Measurements from ENCODE around the gene CD164L2.

The CD164L2 gene

DNA sequence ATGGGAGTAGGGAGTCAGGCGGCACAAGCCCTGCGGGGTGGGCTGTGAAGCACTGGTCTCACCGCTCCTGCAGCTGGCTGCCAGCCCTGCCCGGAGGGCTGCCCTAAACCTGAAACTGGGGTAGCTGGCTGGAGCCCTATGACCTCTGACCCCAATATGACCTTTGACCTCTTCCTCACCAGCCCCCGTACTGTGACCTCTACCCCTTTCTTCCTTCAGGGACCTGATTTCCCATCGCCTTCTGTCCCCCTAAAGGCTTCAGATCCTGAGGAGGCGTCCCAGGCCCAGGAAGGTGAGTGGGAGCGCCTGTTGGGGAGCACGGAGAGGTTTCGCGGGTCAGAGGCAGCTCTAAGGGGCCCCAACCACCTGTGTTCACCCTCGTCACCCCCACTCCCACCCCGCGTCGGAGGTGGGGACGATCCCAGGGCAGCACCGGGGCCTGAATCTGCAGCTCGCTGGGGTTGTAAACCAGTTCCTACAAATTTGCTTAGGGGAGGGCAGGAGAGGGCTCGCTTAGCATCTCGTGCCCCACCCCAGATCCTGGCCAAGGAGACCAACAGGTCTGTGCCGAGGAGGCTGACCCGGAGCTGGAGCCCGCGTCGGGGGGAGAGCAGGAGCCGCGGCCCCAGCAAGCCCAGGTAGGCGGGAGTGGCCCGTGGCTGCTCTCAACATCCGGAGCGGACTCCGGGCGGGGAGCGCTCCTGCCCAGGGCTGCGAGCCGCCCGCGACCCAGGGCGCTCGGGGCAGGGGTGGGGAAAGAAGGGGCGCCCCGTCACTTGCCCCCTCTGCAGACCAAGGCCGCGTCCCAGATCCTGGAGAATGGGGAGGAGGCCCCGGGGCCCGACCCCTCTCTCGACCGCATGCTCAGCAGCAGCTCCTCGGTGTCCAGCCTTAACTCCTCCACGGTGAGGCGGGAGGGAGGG is 34.0 kb downstream of the CD164L2 start:
- Histone ChIP-seq H3K4me3 (ENCODE audit: low read depth, low read length) (peak overlapping the region; percentile 60), H2AFZ (ENCODE audit: insufficient read depth, low read length, poor library complexity) (peak overlapping the region; percentile 67), H3K79me2 (ENCODE audit: control insufficient read depth, insufficient read depth, low read length, poor library complexity) (no peaks in the 10 kb centered on the region), H3K4me2 (ENCODE audit: low read length) (peak overlapping the region; percentile 66), H3K9ac (ENCODE audit: low read length) (no peak overlapping the region), H3K4ac (ENCODE audit: low read depth, low read length) (peak overlapping the region; percentile 7), H3K27ac (ENCODE audit: low read depth, low read length) (no peak overlapping the region), H3K36me3 (ENCODE audit: control insufficient read depth in 1 of 2, insufficient read depth in 2 of 2, low read length in 2 of 2) (peaks cover 0 to 4% of the 10 kb centered on the region in 2 experiments), H3K23ac (ENCODE audit: low read length) (no peak overlapping the region), H2BK12ac (ENCODE audit: low read length) (peak overlapping the region; percentile 32), H2BK120ac (ENCODE audit: insufficient read depth, low read length, poor library complexity) (peak overlapping the region; percentile 18), H4K8ac (ENCODE audit: low read depth, low read length) (peak overlapping the region; percentile 39), H3K4me1 (ENCODE audit: control insufficient read depth in 1 of 2, insufficient read depth in 2 of 2, low read length in 2 of 2) (peaks cover 22 to 28% of the 10 kb centered on the region in 2 experiments), H2AK5ac (ENCODE audit: low read length) (peak overlapping the region; percentile 1), H4K12ac (ENCODE audit: low read depth, low read length) (peak overlapping the region; percentile 24), H3K9me3 (ENCODE audit: insufficient read depth, low read depth, low read length) (peaks cover 6% of the 10 kb centered on the region), H3K79me1 (ENCODE audit: low read length) (peaks cover 11% of the 10 kb centered on the region), H2BK5ac (ENCODE audit: low read depth, low read length, poor library complexity) (peak overlapping the region; percentile 24), H3K14ac (ENCODE audit: low read length) (peak overlapping the region; percentile 33), H3K27me3 (ENCODE audit: insufficient read depth, low read length) (no peaks in the 10 kb centered on the region), H3K18ac (ENCODE audit: low read length) (peak overlapping the region; percentile 28), H4K91ac (ENCODE audit: low read depth, low read length) (peak overlapping the region; percentile 78)
- WGBS (ENCODE audit: extremely low coverage, insufficient coverage, insufficient read length) = no CpG with 5 or more reads among the region's 51 CpGs
- DNase-seq = peak; percentile 74 to 76

DNA sequence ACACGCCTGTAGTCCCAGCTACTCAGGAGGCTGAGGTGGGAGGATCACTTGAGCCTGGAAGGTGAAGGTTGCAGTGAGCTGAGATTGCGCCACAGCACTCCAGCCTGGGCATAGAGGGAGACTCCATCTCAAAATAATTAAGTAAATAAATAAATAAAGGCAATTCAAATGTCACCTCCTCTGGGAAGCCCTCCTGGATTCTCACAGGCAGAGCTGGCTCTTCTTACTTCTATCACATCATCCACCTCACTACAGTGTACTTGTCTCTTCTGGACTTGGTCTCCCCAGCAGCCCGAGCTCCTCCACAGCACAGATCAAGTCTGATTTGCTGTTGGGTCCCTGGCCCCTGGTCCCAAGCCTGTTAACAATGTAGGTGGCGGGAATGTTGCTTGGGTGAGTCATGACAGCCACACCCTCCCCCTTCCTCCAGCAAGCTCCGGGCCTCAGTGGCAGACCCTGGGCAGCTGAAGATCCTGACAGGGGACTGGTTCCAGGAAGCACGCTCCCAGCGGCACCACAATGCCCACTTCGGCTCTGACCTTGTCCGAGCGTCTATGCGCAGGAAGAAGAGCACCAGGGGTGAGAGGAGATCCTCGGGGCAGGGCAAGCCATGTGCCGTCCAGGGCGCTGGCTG is 36.0 kb downstream of the CD164L2 start:
- no peak overlapping the region for H3K14ac ChIP-seq (ENCODE audit: low read length)
- no peak overlapping the region for H2BK120ac ChIP-seq (ENCODE audit: insufficient read depth, low read length, poor library complexity)
- peaks cover 4% of the 10 kb centered on the region for H3K79me2 ChIP-seq (ENCODE audit: control insufficient read depth, insufficient read depth, low read length, poor library complexity)
- no peak overlapping the region for H3K18ac ChIP-seq (ENCODE audit: low read length)
- DNase-seq = peak in 1 of 2 donors; percentile 53
- peaks cover 22% of the 10 kb centered on the region for H3K79me1 ChIP-seq (ENCODE audit: low read length)
- H4K12ac ChIP-seq (ENCODE audit: low read depth, low read length) = no peak overlapping the region
- H4K8ac ChIP-seq (ENCODE audit: low read depth, low read length) = no peak overlapping the region
- H3K27me3 ChIP-seq (ENCODE audit: insufficient read depth, low read length) = no peaks in the 10 kb centered on the region
- no peak overlapping the region for H2AFZ ChIP-seq (ENCODE audit: insufficient read depth, low read length, poor library complexity)
- H3K4ac ChIP-seq (ENCODE audit: low read depth, low read length) = no peak overlapping the region
- no peak overlapping the region for H3K23ac ChIP-seq (ENCODE audit: low read length)
- H3K27ac ChIP-seq (ENCODE audit: low read depth, low read length) = no peak overlapping the region
- no peak overlapping the region for H3K4me2 ChIP-seq (ENCODE audit: low read length)
- H3K9ac ChIP-seq (ENCODE audit: low read length) = no peak overlapping the region
- peaks cover 37 to 43% of the 10 kb centered on the region in 2 experiments for H3K4me1 ChIP-seq (ENCODE audit: control insufficient read depth in 1 of 2, insufficient read depth in 2 of 2, low read length in 2 of 2)
- H4K91ac ChIP-seq (ENCODE audit: low read depth, low read length) = no peak overlapping the region
- H2AK5ac ChIP-seq (ENCODE audit: low read length) = no peak overlapping the region
- no peak overlapping the region for H2BK5ac ChIP-seq (ENCODE audit: low read depth, low read length, poor library complexity)
- H3K36me3 ChIP-seq (ENCODE audit: control insufficient read depth in 1 of 2, insufficient read depth in 2 of 2, low read length in 2 of 2) = no peaks in the 10 kb centered on the region
- no CpG with 5 or more reads among the region's 14 CpGs for WGBS (ENCODE audit: extremely low coverage, insufficient coverage, insufficient read length)
- peaks cover 7% of the 10 kb centered on the region for H3K9me3 ChIP-seq (ENCODE audit: insufficient read depth, low read depth, low read length)
- no peak overlapping the region for H3K4me3 ChIP-seq (ENCODE audit: low read depth, low read length)
- no peak overlapping the region for H2BK12ac ChIP-seq (ENCODE audit: low read length)

DNA sequence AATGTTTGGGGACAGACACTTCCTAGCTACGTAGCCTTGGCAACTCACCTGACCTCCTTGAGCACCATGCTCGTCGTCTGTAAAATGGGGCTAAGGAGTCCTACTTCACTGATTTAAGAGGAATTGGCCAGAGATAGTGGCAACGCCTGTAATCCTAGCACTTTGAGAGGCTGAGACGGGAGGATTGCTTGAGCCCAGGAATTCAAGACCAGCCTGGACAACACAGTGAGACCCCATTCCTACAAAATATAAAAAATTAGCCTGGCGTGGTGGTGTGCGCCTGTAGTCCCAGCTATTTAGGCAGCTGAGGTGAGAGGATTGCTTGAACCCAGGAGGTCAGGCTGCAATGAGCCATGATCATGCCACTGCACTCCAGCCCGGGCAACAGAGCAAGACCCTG is 36.8 kb downstream of the CD164L2 start:
- Histone ChIP-seq H3K79me2 (ENCODE audit: control insufficient read depth, insufficient read depth, low read length, poor library complexity) (peaks cover 4% of the 10 kb centered on the region), H3K36me3 (ENCODE audit: control insufficient read depth in 1 of 2, insufficient read depth in 2 of 2, low read length in 2 of 2) (no peaks in the 10 kb centered on the region), H4K12ac (ENCODE audit: low read depth, low read length) (no peak overlapping the region), H3K79me1 (ENCODE audit: low read length) (peaks cover 24% of the 10 kb centered on the region), H2AFZ (ENCODE audit: insufficient read depth, low read length, poor library complexity) (no peak overlapping the region), H3K14ac (ENCODE audit: low read length) (no peak overlapping the region), H3K23ac (ENCODE audit: low read length) (no peak overlapping the region), H3K27ac (ENCODE audit: low read depth, low read length) (no peak overlapping the region), H3K4me1 (ENCODE audit: control insufficient read depth in 1 of 2, insufficient read depth in 2 of 2, low read length in 2 of 2) (peaks cover 40 to 50% of the 10 kb centered on the region in 2 experiments), H4K91ac (ENCODE audit: low read depth, low read length) (no peak overlapping the region), H3K18ac (ENCODE audit: low read length) (no peak overlapping the region), H3K9ac (ENCODE audit: low read length) (no peak overlapping the region), H3K4ac (ENCODE audit: low read depth, low read length) (no peak overlapping the region), H2BK5ac (ENCODE audit: low read depth, low read length, poor library complexity) (no peak overlapping the region), H2BK120ac (ENCODE audit: insufficient read depth, low read length, poor library complexity) (no peak overlapping the region), H4K8ac (ENCODE audit: low read depth, low read length) (no peak overlapping the region), H3K4me2 (ENCODE audit: low read length) (no peak overlapping the region), H3K4me3 (ENCODE audit: low read depth, low read length) (no peak overlapping the region), H2AK5ac (ENCODE audit: low read length) (no peak overlapping the region), H3K27me3 (ENCODE audit: insufficient read depth, low read length) (no peaks in the 10 kb centered on the region), H3K9me3 (ENCODE audit: insufficient read depth, low read depth, low read length) (peaks cover 7% of the 10 kb centered on the region), H2BK12ac (ENCODE audit: low read length) (no peak overlapping the region)
- DNase-seq = no peak
- WGBS (ENCODE audit: extremely low coverage, insufficient coverage, insufficient read length) = no CpG with 5 or more reads among the region's 8 CpGs

DNA sequence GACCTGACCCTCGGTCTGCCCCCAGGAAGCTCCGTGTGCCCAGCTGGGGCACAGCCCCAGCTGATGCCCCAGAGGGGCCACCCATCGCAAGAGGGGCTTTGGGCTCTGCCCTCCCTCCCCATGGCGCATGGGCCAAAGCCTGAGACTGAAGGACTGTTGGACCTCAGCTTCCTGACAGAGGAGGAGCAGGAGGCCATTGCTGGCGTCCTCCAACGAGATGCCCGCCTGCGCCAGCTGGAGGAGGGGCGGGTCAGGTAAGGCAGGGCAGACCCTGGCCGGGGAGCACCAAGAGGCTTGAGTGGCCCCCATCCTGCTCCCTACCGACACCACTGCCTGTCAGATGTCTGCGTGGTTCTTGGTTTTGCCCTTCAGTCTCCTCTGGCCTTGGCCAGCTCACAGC is 37.9 kb downstream of the CD164L2 start:
- Histone ChIP-seq H3K4me1 (ENCODE audit: control insufficient read depth in 1 of 2, insufficient read depth in 2 of 2, low read length in 2 of 2) (peaks cover 38 to 46% of the 10 kb centered on the region in 2 experiments), H3K79me1 (ENCODE audit: low read length) (peaks cover 21% of the 10 kb centered on the region), H2BK5ac (ENCODE audit: low read depth, low read length, poor library complexity) (no peak overlapping the region), H3K27ac (ENCODE audit: low read depth, low read length) (no peak overlapping the region), H2AFZ (ENCODE audit: insufficient read depth, low read length, poor library complexity) (no peak overlapping the region), H4K8ac (ENCODE audit: low read depth, low read length) (no peak overlapping the region), H3K4me2 (ENCODE audit: low read length) (no peak overlapping the region), H3K14ac (ENCODE audit: low read length) (no peak overlapping the region), H3K79me2 (ENCODE audit: control insufficient read depth, insufficient read depth, low read length, poor library complexity) (peaks cover 4% of the 10 kb centered on the region), H3K27me3 (ENCODE audit: insufficient read depth, low read length) (no peaks in the 10 kb centered on the region), H3K18ac (ENCODE audit: low read length) (no peak overlapping the region), H2AK5ac (ENCODE audit: low read length) (no peak overlapping the region), H3K4me3 (ENCODE audit: low read depth, low read length) (no peak overlapping the region), H3K36me3 (ENCODE audit: control insufficient read depth in 1 of 2, insufficient read depth in 2 of 2, low read length in 2 of 2) (no peaks in the 10 kb centered on the region), H3K4ac (ENCODE audit: low read depth, low read length) (no peak overlapping the region), H3K9me3 (ENCODE audit: insufficient read depth, low read depth, low read length) (peaks cover 4% of the 10 kb centered on the region), H4K12ac (ENCODE audit: low read depth, low read length) (no peak overlapping the region), H2BK12ac (ENCODE audit: low read length) (no peak overlapping the region), H3K23ac (ENCODE audit: low read length) (no peak overlapping the region), H3K9ac (ENCODE audit: low read length) (no peak overlapping the region), H4K91ac (ENCODE audit: low read depth, low read length) (no peak overlapping the region), H2BK120ac (ENCODE audit: insufficient read depth, low read length, poor library complexity) (no peak overlapping the region)
- no CpG with 5 or more reads among the region's 12 CpGs for WGBS (ENCODE audit: extremely low coverage, insufficient coverage, insufficient read length)
- no peak for DNase-seq
